Measurements from ENCODE around the gene RHD.
"Not testable (repeated sequence)": the region's sequence is repeated elsewhere in the genome, so short reads cannot be mapped to it uniquely, and the experiment has no call there.

Gene RHD

DNA sequence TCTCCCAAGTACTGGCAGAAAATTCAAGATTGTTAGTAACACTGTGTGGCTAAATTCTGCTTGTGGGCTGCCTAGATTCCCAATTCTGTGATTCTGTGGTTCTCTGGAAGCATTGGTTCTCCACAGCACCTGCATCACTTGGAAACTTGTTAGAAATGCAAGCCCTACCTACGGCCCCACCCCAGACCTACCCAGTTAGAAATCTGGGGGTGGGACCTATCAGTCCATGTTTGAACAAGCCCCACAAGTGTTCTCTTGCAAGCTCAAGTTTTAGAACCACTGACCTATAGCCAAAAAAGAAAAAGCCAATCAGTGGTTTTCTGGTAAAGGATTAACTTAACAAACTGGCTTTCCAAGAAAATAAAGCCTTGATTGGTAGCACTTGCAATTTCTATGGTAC, 35.9 kb downstream of the RHD start:
- not testable (repeated sequence) for DNase-seq (ENCODE audit: low read depth)

DNA sequence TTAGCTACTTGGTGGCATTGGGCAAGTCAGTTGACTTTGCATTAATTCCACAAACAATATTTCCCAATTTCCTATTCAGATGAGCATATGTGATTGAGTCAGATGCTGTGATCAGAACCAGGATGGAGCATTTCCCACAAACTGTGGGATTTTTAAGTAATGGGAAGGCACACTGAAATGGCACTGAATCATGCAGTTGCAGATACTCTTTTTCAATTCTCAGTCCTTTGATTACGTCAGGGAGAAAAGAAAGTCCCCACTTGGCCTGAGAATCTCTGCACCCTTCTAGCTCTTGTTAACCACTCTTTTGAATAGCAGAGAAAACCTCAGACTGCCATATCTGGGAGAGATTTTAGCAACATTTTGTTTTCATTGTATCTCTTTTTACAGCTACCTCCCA, 36.8 kb downstream of the RHD start:
- peak; percentile 58 for DNase-seq (ENCODE audit: low read depth)

DNA sequence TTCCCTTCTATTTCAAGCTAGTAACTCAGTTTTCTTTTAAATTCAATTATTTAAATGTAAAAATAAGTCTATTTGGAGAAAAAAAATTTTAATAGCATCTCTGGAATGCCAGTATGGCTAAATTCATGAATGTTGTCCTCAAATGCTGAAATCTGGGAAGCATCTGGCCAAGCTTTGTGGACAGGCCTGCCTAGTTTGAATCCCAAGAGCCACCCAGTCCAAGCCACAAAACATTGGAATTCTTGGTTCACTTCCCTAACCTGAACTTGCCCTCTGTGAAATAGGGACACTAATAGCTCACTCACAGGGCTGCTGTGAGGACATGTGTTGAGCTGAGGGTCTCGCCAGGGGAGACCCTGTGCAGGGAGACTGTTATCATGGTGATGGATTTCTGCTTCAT, 37.2 kb downstream of the RHD start:
- not testable (repeated sequence) for DNase-seq (ENCODE audit: low read depth)

DNA sequence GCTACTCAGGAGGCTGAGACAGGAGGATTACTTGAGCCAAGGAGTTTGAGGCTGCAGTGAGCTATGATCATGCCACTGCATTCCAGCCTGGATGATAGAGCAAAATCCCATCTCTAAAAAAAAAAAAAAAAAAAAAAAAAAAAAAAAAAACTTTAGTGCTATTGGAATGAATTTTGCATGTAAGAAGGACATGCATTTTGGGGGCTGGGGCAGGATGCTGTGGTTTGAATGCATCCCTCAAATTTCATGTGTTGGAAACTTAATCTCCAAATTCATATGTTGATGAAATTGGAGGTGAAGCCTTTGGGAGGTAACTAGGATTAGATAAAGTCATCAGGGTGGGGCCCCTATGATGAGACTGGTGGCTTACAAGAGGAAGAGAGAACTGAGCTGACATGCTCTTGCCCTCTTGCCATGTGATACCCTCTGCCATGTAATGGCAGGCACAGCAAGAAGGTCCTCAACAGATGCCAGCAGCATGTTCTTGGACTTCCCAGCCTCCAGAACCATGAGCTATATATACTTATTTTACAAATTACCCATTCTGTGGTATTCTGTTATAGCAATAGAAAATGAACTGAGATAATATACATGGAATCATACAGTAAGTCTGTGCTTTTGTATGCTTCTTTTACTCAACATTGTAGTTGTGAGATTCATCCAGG, 40.6 kb downstream of the RHD start:
- DNase-seq (ENCODE audit: low read depth): not testable (repeated sequence)

DNA sequence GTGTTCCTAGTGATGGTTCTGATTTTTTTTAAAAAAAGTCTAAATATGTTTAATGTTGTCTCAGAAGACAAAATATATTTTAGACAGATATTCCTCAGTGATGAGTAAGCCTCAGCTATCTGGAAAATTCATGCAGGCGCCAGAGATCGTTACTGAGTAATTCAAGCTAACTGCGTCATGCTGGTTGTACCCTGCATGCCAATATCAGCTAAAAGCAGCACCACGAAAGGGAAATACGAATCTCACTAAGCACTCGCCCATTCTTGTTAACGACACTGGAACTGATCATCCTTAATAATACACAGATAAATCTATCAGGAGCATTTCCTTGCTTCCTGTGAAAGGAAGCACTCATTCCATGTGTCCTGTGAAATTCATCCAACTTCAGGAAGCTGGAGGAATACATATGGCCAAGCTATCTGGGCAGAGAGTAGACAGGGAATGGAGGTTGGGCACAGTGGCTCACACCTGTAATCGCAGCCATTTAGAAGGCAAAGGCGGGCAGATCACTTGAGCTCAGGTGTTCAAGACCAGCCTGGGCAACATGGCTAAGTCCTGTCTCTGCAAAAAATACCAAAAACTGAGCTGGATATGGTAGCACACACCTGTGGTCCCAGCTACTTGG, 48.1 kb downstream of the RHD start:
- peak; percentile 86 for DNase-seq (ENCODE audit: low read depth)

DNA sequence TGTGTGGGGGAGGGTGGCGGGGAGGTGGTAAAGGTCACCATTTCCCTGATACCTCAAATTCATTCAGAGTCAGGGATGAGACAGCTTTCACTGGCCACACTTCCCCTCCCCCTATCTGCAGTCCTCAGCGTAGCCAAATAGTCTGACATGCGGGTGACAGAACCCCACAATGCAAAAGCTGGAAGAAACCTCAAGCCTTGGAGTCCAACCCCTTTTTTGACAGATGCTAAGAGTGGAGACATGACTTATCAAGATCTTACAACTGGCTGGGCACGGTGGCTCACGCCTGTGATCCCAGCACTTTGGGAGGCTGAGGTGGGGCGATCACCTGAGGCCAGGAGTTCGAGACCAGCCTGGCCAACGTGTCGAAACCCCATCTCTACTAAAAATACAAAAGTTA, 49.8 kb downstream of the RHD start:
- not testable (repeated sequence) for DNase-seq (ENCODE audit: low read depth)

DNA sequence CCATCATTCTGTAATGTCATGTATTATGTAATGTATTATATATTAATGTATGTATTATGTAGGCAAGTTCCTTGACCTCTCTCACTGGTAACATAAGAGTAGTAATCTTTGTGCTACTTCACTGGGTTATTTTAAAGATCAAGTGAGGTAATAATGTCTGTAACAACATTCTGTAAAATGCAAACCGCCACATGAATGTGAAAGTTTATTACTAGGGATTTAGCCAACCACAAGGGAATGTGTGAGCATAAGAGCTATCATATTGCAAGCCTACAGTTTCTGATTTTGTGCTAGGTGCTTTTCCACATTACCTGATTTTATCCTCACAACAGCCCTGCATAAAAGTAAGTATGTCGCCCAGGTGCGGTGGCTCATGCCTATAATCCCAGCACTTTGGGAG, 52.1 kb downstream of the RHD start:
- not testable (repeated sequence) for DNase-seq (ENCODE audit: low read depth)

DNA sequence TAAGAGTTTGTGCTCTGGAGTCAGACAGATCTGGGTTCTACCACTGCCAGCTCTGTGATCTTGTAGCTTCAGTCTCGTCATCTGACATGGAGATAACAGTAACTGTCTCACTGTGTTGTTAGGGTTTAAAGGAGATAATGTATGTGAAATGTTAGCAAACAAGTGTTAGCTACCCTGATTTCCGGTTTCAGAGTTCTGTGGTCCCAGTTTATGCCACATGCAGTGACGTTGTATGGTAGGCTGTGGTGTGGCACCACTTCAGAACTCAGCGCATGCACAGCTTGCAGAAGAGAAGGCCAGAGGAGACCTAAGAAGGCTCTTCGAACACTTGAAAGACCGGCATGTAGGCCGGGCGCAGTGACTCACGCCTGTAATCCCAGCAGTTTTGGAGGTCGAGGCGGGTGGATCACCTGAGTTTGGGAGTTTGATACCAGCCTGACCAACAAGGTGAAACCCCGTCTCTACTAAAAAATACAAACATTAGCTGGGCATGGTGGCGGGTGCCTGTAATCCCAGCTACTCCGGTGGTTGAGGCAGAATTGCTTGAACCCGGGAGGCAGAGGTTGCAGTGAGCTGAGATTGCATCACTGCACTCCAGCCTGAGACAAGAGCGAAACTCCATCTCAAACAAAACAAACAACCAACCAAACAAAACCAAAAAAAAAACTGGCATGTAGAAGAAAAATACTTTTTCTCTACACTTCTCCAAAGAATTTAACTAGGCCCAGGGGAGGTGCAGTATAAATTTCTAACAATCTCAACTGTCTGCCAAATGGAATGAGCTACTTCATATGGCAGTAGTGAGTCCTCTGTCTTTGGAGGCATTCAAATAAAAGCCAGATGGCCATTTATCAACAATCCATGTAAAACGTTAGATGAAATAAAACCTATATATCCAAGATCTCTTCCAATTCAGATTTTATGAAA, 55.8 kb downstream of the RHD start:
- DNase-seq (ENCODE audit: low read depth): not testable (repeated sequence)

DNA sequence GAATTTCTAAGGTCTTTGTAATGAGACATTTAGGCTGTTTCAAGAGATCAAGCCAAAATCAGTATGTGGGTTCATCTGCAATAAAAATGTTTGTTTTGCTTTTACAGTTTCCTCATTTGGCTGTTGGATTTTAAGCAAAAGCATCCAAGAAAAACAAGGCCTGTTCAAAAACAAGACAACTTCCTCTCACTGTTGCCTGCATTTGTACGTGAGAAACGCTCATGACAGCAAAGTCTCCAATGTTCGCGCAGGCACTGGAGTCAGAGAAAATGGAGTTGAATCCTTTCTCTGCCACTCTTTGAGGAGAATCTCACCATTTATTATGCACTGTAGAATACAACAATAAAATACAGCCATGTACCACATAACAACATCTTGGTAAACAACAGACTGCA, 56.5 kb downstream of the RHD start:
- DNase-seq (ENCODE audit: low read depth): not testable (repeated sequence)

DNA sequence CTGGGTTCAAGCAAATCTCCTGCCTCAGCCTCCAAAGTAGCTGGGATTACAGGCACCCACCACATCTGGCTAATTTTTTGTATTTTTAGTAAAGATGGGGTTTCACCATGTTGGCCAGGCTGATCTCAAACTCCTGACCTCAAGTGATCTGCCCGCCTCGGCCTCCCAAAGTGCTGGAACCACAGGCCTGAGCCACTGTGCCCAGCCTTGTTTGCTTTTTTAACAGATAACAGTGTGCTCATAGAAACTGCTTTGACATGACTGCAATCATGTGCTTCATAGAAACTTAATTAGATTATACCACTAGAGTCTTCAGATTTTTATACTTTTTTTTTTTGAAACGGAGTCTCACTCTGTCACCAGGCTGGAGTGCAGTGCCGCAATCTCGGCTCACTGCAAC, 57.0 kb downstream of the RHD start:
- DNase-seq (ENCODE audit: low read depth): not testable (repeated sequence)

DNA sequence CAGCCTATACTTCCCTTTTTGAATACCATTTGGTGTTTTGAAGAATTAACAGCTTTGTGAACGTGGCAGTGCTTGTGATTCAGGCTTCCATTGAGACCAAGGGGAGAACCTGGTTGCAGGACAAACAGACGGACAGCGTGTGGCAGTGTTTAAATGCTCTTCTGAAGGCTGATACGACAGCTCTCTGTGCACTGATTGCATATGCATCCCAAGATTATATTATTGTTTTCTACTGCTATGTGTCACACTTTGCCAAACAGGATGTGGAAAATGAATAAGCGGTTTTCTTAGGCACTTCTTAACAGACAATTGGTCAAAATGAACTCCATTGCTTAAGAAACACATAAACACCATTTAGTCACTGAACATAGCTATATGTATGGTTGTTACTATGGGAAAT, 57.6 kb downstream of the RHD start:
- DNase-seq (ENCODE audit: low read depth): peak; percentile 61

DNA sequence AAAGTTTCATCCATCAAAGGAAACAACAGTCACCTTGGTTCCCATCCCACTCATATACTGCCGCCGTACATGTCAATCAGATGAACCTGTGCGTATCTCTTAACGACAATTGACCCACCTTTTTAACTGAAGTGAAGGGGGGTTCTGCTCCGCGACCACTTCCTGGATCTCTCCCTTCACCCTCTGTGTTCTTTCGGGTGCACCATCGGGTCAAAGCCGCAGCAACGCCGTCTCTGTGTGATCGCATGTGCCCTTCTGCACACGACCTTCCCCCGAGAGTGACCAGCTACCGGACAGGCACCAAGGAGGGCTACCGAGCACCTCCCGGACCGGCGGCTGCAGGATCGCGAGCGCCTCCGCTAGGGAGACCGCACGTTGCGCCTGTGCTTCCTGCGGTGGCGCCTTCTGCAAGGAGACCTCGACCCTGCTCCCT, 64.6 kb downstream of the RHD start:
- not testable (repeated sequence) for DNase-seq (ENCODE audit: low read depth)

DNA sequence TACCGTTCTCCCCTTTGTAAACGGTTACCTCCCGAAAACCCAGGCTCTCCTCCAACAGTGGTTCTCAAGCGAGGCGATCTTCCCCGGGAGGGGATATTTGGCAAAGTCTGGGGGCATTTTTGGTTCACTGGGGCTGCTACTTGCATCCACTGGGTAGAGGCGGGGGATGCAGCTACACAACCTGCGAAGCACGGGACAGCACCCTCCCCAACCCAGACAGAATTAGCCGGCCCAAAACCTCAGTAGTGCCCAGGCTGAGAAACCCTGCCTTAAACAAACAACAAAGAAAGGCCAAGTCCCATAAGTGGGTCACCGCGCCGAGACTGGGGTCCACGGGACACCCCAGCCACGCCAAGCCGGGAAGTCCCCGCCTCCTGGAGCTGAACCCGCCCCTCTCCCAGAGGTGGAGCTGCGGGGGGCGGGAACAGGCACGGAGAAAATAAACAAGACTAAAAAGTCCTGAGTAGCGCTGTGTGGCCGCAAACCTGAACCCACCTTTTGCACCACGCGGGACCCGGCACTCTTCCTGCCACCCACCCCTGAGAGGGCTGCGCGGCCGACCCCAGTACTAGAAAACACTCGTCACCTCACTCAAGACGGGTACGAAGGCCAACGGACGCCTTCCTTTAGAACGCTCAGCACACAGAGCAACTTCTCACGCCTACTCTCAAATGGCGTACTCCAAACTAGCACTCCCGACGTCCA, 65.3 kb downstream of the RHD start:
- not testable (repeated sequence) for DNase-seq (ENCODE audit: low read depth)

DNA sequence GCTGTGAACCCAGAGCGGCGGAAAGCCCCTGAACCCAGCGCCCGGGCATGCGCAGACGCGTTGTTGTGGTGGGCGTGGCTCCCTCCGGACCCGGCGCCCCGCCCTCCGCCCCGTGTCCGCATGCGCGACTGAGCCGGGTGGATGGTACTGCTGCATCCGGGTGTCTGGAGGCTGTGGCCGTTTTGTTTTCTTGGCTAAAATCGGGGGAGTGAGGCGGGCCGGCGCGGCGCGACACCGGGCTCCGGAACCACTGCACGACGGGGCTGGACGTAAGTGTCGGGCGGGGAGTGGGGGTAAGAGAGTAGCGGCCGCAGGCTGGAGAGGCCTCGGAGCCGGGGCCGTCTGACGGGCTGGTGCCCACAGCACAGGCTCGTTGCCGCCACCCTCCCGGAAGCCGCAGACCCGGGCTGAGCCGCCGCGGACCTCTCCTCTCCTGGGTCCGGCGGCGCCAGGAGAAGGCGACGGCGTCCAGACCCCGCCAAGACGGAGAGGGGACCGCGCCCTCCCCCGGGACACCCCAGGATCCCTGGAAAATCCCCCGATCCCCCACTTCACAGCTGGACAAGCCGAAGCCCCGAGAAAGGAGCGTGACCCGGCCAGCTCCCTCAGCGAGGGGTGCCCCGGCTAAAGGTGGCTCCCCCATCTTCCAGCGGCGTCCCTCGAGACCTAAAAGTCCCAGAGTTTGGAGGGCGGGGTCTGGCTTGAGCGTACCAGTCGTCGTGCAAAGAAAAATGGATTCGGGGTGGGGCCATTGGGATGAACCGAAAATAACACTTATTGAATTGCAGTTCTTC, 66.1 kb downstream of the RHD start, which contains the start of gene TMEM50A:
Gene TMEM50A (plus strand): TSS at position 147 of the 794 bp plus-strand sequence. CDS start 2,153 bp downstream, outside the sequence.
- peak; percentile 72 for DNase-seq (ENCODE audit: low read depth)

DNA sequence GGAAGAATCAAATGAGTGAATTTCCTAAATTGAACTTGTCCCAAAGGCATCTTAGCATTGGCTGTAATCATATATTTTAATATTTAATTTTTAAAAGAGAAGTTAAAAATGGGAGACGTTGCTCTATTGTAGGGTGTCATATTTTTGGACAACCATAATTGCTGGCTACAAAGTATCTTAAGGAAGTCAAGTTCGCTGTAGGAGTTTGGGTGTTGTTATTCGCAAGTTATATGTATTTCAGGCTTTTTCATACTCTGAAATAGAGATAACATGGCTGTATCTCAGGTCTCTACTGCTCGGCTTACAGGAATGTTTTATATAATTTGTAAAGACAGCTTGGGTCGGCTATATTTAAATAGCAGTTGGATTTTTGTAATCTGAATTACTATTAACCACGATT, 66.7 kb downstream of the RHD start:
- DNase-seq (ENCODE audit: low read depth): no peak

DNA sequence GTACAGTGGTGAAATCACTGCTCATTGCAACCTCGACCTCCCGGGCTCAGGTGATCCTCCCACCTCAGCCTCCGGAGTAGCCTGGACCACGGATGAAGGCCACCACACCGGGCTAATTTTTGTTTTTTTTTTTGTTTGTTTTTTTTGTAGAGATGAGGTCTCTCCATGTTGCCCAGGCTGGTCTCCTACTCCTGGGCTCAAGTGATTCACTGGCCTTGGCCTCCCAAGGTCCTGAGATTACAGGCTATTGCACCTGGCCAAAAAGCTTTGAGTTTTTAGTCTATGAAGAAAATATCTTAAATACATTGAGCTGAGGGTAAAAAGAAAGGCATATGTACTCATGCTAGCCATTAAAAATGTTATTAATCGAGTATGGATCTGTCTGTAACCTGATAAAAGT, 69.4 kb downstream of the RHD start:
- DNase-seq (ENCODE audit: low read depth): no peak

DNA sequence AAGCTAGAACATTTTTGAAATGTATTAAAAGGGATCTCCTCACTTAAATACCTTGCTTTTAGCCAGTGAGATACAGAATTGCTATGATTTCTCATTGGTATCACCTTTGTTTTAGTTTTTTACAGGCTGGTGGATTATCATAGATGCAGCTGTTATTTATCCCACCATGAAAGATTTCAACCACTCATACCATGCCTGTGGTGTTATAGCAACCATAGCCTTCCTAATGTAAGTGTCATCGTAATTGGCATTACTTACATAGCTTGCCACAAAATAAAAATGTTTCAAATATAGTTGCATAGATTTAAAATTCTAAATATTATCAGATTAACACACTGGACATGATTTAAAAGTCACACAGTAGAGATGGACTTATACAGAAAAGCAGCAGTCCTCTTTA, 70.5 kb downstream of the RHD start:
- DNase-seq (ENCODE audit: low read depth): no peak

DNA sequence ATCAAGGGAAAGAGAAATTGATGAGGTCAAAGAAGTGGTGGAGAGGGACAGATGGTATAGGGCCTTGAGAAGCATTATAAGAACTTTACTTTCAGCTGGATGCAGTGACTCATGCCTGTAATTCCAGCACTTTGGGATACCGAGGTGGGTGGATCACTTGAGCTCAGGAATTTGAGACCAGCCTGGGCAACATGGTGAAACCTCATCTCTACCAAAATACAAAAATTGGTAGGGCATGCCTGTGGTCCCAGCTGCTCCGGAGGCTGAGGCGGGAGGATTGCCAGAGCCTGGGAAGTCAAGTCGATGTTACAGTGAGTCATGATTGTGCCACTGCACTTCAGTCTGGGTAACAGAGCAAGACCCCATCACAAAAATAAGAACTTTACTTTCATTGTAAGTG, 71.6 kb downstream of the RHD start:
- DNase-seq (ENCODE audit: low read depth): peak; percentile 86

DNA sequence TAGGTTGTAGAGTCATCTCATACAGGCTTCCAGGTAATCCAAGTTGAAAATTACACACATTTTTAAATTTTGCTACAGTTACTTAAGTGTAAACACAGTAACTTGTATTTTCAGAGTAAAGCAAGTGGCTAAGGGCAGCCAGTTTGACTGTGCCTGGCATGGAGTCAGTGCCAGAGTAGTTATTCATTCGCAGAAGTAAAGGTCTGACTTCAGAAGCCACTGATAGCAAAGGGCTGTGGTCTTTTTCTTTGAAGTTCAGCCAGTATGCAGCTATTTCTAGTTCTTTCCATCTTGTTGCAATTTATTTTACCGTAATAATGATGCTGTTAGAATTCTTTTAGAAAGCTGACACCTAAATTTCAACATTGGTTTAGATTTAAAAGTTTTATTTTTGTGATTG, 75.2 kb downstream of the RHD start:
- no peak for DNase-seq (ENCODE audit: low read depth)

DNA sequence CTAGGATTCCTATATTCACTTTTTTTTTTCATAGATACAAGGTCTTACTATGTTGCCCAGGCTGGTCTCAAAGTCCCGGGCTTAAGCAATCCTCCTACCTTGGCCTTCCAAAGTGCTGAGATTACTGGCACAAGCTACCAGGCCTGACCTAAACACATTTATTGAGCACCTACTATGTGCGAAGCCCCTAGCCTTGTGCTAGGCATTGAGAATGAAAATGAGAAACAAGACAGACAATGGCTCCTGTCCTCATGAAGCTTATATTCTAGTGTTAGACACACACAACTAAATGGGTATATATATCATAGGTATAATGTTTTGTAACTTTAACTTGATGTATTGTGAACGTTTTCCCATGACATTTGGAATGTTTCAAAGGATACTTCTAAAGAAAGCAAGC, 77.3 kb downstream of the RHD start:
- DNase-seq (ENCODE audit: low read depth): no peak

DNA sequence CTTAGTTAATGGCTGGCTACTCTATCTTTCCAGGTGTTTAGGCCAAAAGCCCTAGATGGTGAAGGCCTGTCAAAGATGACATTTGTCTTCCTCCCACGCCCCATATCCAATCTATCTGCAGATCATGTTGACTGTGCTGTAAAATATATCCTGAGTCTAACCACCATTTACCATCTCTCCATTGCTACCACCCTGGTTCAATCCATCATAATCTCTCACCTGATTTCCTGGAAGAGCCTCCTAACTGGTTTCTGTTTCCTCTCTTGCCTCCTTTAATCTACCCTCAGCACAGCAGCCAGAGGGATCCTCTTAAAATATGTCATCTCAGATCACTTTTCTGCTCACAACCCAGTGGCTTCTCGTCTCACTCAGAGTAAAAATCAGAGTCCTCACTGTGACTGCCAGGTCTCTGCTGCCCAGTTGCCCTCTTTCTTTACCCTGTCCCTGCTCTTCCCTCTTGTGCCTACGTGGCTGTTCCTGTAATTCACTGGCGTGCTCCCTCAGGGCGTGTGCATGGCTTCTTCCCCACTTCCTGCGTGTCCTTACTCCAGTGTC, 83.6 kb downstream of the RHD start:
- no peak for DNase-seq (ENCODE audit: low read depth)

Data from HS-5 (cell line).